GM19025 (cell line): ENCODE results near the gene PRLHR.
"Not testable (repeated sequence)": the region's sequence is repeated elsewhere in the genome, so short reads cannot be mapped to it uniquely, and the experiment has no call there.

Experiments
- ATAC-seq: cut with Tn5 transposase; IDR thresholded peaks from one replicate; pipeline ENCODE4 v1.9.1; 2021; ENCODE audit warnings: mild to moderate bottlenecking, low read depth, moderate library complexity; ENCODE audit not compliant: unreplicated experiment

The PRLHR gene

GRCh38 chr10:118595598-118596425 lies at the start of gene PRLHR:
Gene PRLHR (minus strand): TSS chr10:118595648. CDS start chr10:118595244, 404 bp downstream.
- ATAC-seq = no peak

GRCh38 chr10:118642228-118642627 lies 46.8 kb upstream of the PRLHR start:
- ATAC-seq = no peak

GRCh38 chr10:118638680-118639079 lies 43.2 kb upstream of the PRLHR start:
- no peak for ATAC-seq

GRCh38 chr10:118635674-118636402 lies 40.4 kb upstream of the PRLHR start:
- ATAC-seq = no peak

GRCh38 chr10:118633786-118634185 lies 38.3 kb upstream of the PRLHR start:
- no peak for ATAC-seq

- ATAC-seq = no peak
Observed at GRCh38 chr10:118629211-118629610, 33.8 kb upstream of the PRLHR start.

GRCh38 chr10:118628397-118628796 lies 32.9 kb upstream of the PRLHR start:
- ATAC-seq = no peak

GRCh38 chr10:118626953-118627352 lies 31.5 kb upstream of the PRLHR start:
- no peak for ATAC-seq

- no peak for ATAC-seq
Observed at GRCh38 chr10:118625504-118625903, 30.1 kb upstream of the PRLHR start.

GRCh38 chr10:118624747-118625146 lies 29.3 kb upstream of the PRLHR start:
- no peak for ATAC-seq

GRCh38 chr10:118621304-118621942 lies 26.0 kb upstream of the PRLHR start:
- ATAC-seq = no peak

- ATAC-seq = not testable (repeated sequence)
Observed at GRCh38 chr10:118613863-118614262, 18.4 kb upstream of the PRLHR start.

- no peak for ATAC-seq
Observed at GRCh38 chr10:118610577-118610976, 15.1 kb upstream of the PRLHR start.

GRCh38 chr10:118607768-118608354 lies 12.4 kb upstream of the PRLHR start:
- ATAC-seq = no peak

GRCh38 chr10:118605694-118606093 lies 10.2 kb upstream of the PRLHR start:
- no peak for ATAC-seq

- ATAC-seq = no peak
Observed at GRCh38 chr10:118596426-118597124, 1.1 kb upstream of the PRLHR start.

- ATAC-seq = no peak
Observed at GRCh38 chr10:118595064-118595420, 406 bp downstream of the PRLHR start.

- ATAC-seq = no peak
Observed at GRCh38 chr10:118594392-118595063, 920 bp downstream of the PRLHR start.

- ATAC-seq = no peak
Observed at GRCh38 chr10:118592675-118593330, 2.6 kb downstream of the PRLHR start.
